Tibial artery (tissue), 4 donors: Measurements from ENCODE around the gene GCNT4.

Source experiments
- DNase-seq, 2 donors: peaks; one replicate each; pipeline ENCODE4 v3.0.0-alpha.2; 2019
- H3K27ac ChIP-seq, 2 donors: fragments of 200-600 bp; sonication (generic) in 1 of 2; 1 replicate in 1 of 2; 2 replicates in 1 of 2; pipeline ENCODE4 v1.5.1; 2018 to 2019; ENCODE audit warnings: mild to moderate bottlenecking in 1 of 2
- H3K27me3 ChIP-seq, 2 donors: fragments of 200-600 bp; sonication (generic) in 1 of 2; one replicate each; pipeline versions ENCODE4 v1.5.1 to v1.6.0; 2016 to 2019
- H3K36me3 ChIP-seq, 3 donors: fragments of 200-600 bp; sonication (generic) in 2 of 3; one replicate each; pipeline ENCODE4 v1.5.1; 2016 to 2019; ENCODE audit warnings: mild to moderate bottlenecking in 2 of 3
- H3K4me1 ChIP-seq, 4 donors: fragments of 200-600 bp; sonication (generic) in 2 of 4; 1 replicate in 3 of 4; 2 replicates in 1 of 4; pipeline ENCODE4 v1.5.1; 2016 to 2019
- H3K4me3 ChIP-seq, 2 donors: fragments of 200-600 bp; sonication (generic) in 1 of 2; 1 replicate in 1 of 2; 2 replicates in 1 of 2; pipeline ENCODE4 v1.5.1; 2018 to 2019; ENCODE audit warnings: mild to moderate bottlenecking in 2 of 2
- H3K9me3 ChIP-seq, 3 donors: fragments of 200-600 bp; sonication (generic) in 1 of 3; one replicate each; pipeline ENCODE4 v1.5.1; 2016 to 2019
- CTCF ChIP-seq, 2 experiments: fragments of 200-600 bp in 1 of 2; fragments of 450-650 bp in 1 of 2; IDR thresholded peaks; one replicate each; pipeline ENCODE4 v1.5.1; 2017 to 2019; ENCODE audit warnings: antibody characterized with exemption in 2 of 2, mild to moderate bottlenecking in 1 of 2, moderate library complexity in 1 of 2
- intact Hi-C: fragments of 100-400 bp; cut with DNase I; formaldehyde crosslinking; loops from one replicate; pipeline ENCODE4 v1.15.0; 2023; ENCODE audit warnings: low total_unique reads

GCNT4 gene

GRCh38 chr5:75054134-75054930, 2.0 kb upstream of the GCNT4 start:
- Histone ChIP-seq H3K27me3 (no peaks in the 10 kb centered on the region), H3K9me3 (no peaks in the 10 kb centered on the region), H3K4me1 (peaks cover 0 to 37% (median 13%) of the 10 kb centered on the region in 4 donors), H3K4me3 (peak overlapping the region; percentile 79 to 95), H3K27ac (peak overlapping the region; percentile 93 to 98), H3K36me3 (no peaks in the 10 kb centered on the region)
- intact Hi-C loops, result loop anchor here (5.0 to 10.0 kb wide), 3 partner anchors 180 to 458 kb away; partner anchors contain the start of genes ANKRD31, CERT1, HMGCR and POLK
- TF ChIP-seq CTCF (IDR thresholded peaks at IDR 0.05), result no peak
- peak; percentile 54 to 79 for DNase-seq

GRCh38 chr5:75053304-75054133, 1.2 kb upstream of the GCNT4 start:
- intact Hi-C loops, result loop anchor here (5.0 to 10.0 kb wide), 3 partner anchors 181 to 459 kb away; partner anchors contain the start of genes ANKRD31, CERT1, HMGCR and POLK
- peak; percentile 34 to 81 for DNase-seq
- peak in 1 of 2 experiments; percentile 3 for TF ChIP-seq CTCF (IDR thresholded peaks at IDR 0.05)

GRCh38 chr5:75053054-75053303, 621 bp upstream of the GCNT4 start:
- Histone ChIP-seq H3K9me3 (no peaks in the 10 kb centered on the region), H3K27me3 (no peaks in the 10 kb centered on the region), H3K4me1 (peaks cover 0 to 49% (median 18%) of the 10 kb centered on the region in 4 donors), H3K4me3 (peak overlapping the region; percentile 79 to 95), H3K27ac (peak overlapping the region; percentile 93 to 98), H3K36me3 (no peaks in the 10 kb centered on the region)
- DNase-seq, result no peak
- TF ChIP-seq CTCF (IDR thresholded peaks at IDR 0.05), result no peak
- intact Hi-C loops, result loop anchor here (5.0 to 10.0 kb wide), 3 partner anchors 182 to 459 kb away; partner anchors contain the start of genes ANKRD31, CERT1, HMGCR and POLK

More at GRCh38 chr5:75053304-75054133, 1.2 kb upstream of the GCNT4 start:
- Histone ChIP-seq H3K27ac (peak overlapping the region; percentile 93 to 98), H3K9me3 (no peaks in the 10 kb centered on the region), H3K4me1 (peaks cover 0 to 45% (median 14%) of the 10 kb centered on the region in 4 donors), H3K27me3 (no peaks in the 10 kb centered on the region), H3K4me3 (peak overlapping the region; percentile 79 to 95), H3K36me3 (no peaks in the 10 kb centered on the region)

- Histone ChIP-seq H3K4me1 (peaks cover 0 to 56% (median 21%) of the 10 kb centered on the region in 4 donors), H3K27me3 (no peaks in the 10 kb centered on the region), H3K27ac (peak overlapping the region; percentile 5 to 93), H3K36me3 (peaks cover 0 to under 1% (median 0%) of the 10 kb centered on the region in 3 donors), H3K9me3 (no peaks in the 10 kb centered on the region), H3K4me3 (peak overlapping the region; percentile 79 to 95)
- intact Hi-C loops, result loop anchor here (5.0 to 10.0 kb wide), 3 partner anchors 184 to 461 kb away; partner anchors contain the start of genes ANKRD31, CERT1, HMGCR and POLK
- no peak for DNase-seq
- TF ChIP-seq CTCF (IDR thresholded peaks at IDR 0.05), result no peak
These were observed 1.1 kb downstream of the GCNT4 start for GRCh38 chr5:75051217-75051751.

GRCh38 chr5:75050415-75050814, 1.9 kb downstream of the GCNT4 start:
- H3K27ac ChIP-seq, result peak overlapping the region in 1 of 2 donors; percentile 93
- intact Hi-C loops, result loop anchor here (5.0 to 10.0 kb wide), 3 partner anchors 184 to 462 kb away; partner anchors contain the start of genes ANKRD31, CERT1, HMGCR and POLK
- H3K9me3 ChIP-seq, result no peaks in the 10 kb centered on the region
- TF ChIP-seq CTCF (IDR thresholded peaks at IDR 0.05), result peak in 1 of 2 experiments; percentile 7
- peaks cover 0 to 59% (median 21%) of the 10 kb centered on the region in 4 donors for H3K4me1 ChIP-seq
- H3K36me3 ChIP-seq, result peaks cover 0 to 3% (median 0%) of the 10 kb centered on the region in 3 donors
- DNase-seq, result no peak
- H3K27me3 ChIP-seq, result no peaks in the 10 kb centered on the region
- H3K4me3 ChIP-seq, result no peak overlapping the region
